ENCODE measurements around the gene HDX. TPM values are rescaled to one million over a fixed set of nuclear protein-coding genes. Genes with fewer than 3 reads are reported as not detected.

The HDX gene
- total RNA-seq, 2 donors from 2014 or later = 2.7 TPM

DNA sequence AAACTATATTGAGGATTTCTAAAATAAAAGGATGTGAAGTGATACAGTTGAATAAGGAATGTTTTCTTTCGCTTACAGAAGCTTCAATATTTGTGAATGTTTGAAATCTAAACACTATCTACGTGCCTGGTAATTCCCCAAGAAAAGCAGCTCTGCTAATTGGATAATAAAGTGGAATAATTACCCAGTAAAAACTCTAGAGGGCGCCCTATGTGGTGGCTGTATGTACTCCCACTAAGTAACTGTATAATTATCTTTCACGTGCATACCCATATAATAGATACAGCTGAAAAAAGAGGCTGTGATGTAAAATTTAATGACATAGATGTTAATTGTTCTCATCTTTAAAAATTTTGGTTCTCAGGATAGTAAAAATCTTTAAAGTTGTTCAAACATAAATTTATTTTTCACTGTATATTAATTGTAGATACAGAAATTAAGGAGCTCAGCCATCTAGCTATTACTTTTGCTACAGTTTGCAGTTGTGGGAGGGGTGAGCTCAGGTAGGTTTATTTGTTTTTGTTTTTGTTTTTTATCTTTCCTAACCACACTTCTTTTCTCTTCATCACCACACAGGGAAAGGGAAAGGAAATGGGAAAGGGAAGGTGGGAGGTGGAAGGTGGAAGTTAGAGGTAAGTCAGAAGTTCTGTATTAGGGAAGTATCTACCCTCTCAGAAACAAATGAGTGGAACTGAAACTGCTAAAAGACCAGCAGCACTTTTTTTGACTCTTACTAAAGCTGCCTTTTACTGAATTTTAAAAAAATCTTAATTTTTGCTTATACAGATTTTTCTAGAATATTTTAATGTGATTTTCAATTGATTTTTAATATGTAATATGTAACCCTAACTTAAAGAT, 162.5 kb downstream of the HDX start:
- H3K27me3 ChIP-seq (replicated peaks; ENCODE audit: insufficient read depth) = no peaks in the 10 kb centered on the region
- TF ChIP-seq, protein P1, sequence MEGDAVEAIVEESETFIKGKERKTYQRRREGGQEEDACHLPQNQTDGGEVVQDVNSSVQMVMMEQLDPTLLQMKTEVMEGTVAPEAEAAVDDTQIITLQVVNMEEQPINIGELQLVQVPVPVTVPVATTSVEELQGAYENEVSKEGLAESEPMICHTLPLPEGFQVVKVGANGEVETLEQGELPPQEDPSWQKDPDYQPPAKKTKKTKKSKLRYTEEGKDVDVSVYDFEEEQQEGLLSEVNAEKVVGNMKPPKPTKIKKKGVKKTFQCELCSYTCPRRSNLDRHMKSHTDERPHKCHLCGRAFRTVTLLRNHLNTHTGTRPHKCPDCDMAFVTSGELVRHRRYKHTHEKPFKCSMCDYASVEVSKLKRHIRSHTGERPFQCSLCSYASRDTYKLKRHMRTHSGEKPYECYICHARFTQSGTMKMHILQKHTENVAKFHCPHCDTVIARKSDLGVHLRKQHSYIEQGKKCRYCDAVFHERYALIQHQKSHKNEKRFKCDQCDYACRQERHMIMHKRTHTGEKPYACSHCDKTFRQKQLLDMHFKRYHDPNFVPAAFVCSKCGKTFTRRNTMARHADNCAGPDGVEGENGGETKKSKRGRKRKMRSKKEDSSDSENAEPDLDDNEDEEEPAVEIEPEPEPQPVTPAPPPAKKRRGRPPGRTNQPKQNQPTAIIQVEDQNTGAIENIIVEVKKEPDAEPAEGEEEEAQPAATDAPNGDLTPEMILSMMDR (IDR thresholded peaks at IDR 0.05) = peak in 3 of 4 experiments; percentile 17 to 23 (median 20)
- TF ChIP-seq POLR2A (IDR thresholded peaks at IDR 0.05) = no peak
- no peak for DNase-seq (ENCODE audit: low spot score)
- no peaks in the 10 kb centered on the region for H3K9me3 ChIP-seq
- intact Hi-C loops (cut with DNase I) = no loop called here
- no peak overlapping the region for H3K27ac ChIP-seq
- H3K4me3 ChIP-seq = no peak overlapping the region
- H3K36me3 ChIP-seq = no peaks in the 10 kb centered on the region
- H3K4me1 ChIP-seq (replicated peaks) = no peaks in the 10 kb centered on the region
- WGBS = 30% methylated on average over 4 of the region's 4 CpGs

DNA sequence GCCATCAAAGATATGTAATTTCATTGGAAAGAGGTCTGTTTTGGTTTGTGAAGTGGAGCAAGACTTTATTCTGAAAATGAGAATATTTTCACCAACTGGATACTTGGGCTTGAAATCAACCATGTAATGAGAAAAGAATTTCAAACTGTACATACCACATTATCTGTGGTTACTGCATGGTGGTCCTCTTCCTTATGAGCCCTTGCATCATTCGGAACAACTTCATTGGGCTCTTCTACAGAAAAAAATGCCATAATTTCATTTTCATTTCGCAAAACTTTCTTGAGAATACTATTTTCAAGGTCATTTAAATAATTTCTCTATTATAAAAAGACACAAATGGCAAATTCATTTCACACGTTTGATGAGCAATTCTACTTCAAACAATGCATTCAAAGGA, 165.6 kb downstream of the HDX start:
- no peak for TF ChIP-seq POLR2A (IDR thresholded peaks at IDR 0.05)
- TF ChIP-seq, protein P1 (IDR thresholded peaks at IDR 0.05) = no peak
- no peak for TF ChIP-seq POLR2AphosphoS5 (IDR thresholded peaks at IDR 0.05)
- no peaks in the 10 kb centered on the region for H3K4me1 ChIP-seq (replicated peaks)
- WGBS = 96% methylated on average over 3 of the region's 3 CpGs
- H3K27ac ChIP-seq = no peak overlapping the region
- H3K9me3 ChIP-seq = no peaks in the 10 kb centered on the region
- DNase-seq (ENCODE audit: low spot score) = no peak
- intact Hi-C loops (cut with DNase I) = no loop called here
- no peaks in the 10 kb centered on the region for H3K36me3 ChIP-seq
- no peak overlapping the region for H3K4me3 ChIP-seq
- no peaks in the 10 kb centered on the region for H3K27me3 ChIP-seq (replicated peaks; ENCODE audit: insufficient read depth)

DNA sequence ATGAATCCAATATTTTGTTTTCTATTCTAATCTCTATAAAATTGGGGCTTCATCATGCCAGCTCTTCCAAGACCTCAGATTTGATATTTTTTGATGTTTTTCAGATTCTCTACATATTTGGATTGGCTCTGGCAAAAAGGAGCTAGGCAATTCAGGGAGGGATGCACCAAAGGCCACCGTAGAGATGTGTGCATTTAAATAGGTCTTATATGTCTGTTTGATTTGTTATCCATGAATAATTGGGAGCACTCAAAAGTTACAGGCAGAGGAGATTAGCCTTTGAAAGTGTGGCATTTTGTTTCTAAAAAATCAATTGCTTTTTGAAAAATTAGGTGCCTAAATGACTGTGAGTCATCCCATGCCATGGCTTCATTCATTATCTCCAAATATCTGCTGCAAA, 167.1 kb downstream of the HDX start:
- H3K27ac ChIP-seq = no peak overlapping the region
- no peaks in the 10 kb centered on the region for H3K27me3 ChIP-seq (replicated peaks; ENCODE audit: insufficient read depth)
- 42% methylated on average over 1 of the region's 1 CpG for WGBS
- no peaks in the 10 kb centered on the region for H3K4me1 ChIP-seq (replicated peaks)
- no peaks in the 10 kb centered on the region for H3K36me3 ChIP-seq
- no peaks in the 10 kb centered on the region for H3K9me3 ChIP-seq
- TF ChIP-seq, protein P1 (IDR thresholded peaks at IDR 0.05) = no peak
- no peak for TF ChIP-seq POLR2A (IDR thresholded peaks at IDR 0.05)
- TF ChIP-seq POLR2AphosphoS5 (IDR thresholded peaks at IDR 0.05) = no peak
- intact Hi-C loops (cut with DNase I) = no loop called here
- no peak overlapping the region for H3K4me3 ChIP-seq
- DNase-seq (ENCODE audit: low spot score) = no peak

DNA sequence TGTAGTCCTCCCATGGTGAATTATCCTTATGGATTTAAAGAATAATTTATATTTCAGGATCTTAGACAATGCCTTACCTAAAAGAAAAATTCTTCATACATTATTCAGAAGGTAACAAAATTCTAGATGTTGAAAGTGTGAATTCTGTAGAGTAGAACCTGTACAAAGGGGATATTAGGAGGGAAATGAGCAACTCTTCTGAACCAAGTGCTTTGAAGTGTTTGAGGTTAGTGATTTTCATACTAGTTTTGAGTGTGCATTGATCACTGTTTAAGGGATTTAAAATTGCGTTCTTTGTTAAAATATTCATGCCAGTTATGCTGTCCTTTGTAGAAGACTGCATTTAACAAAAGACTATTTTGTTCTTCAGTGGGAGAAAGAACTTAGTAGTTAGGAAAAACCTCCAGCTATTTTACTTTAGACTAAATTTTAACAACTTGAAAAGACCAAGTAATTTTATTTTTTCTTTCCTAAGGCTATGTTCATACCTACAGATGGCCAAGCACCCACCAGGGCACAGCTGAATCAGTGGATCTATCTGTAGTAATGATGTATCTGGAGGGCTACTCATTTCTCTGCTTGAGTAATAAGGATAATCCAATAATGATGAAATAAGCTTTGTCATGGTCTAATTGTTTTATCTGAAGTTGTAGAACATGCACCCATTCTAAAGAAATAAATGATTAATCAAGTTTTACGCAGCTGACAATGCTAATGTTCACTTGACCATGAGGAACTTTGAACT, 180.0 kb downstream of the HDX start:
- Histone ChIP-seq H3K9me3 (no peaks in the 10 kb centered on the region), H3K4me1 (replicated peaks) (no peaks in the 10 kb centered on the region), H3K36me3 (no peaks in the 10 kb centered on the region), H3K27me3 (replicated peaks; ENCODE audit: insufficient read depth) (no peaks in the 10 kb centered on the region), H3K4me3 (no peak overlapping the region), H3K27ac (no peak overlapping the region)
- intact Hi-C loops (cut with DNase I) = no loop called here
- DNase-seq (ENCODE audit: low spot score) = no peak
- TF ChIP-seq, protein P1 (IDR thresholded peaks at IDR 0.05) = no peak
- TF ChIP-seq POLR2A (IDR thresholded peaks at IDR 0.05) = no peak
- TF ChIP-seq POLR2AphosphoS5 (IDR thresholded peaks at IDR 0.05) = no peak
- 100% methylated on average over 2 of the region's 2 CpGs for WGBS

All from prostate gland (tissue), 2 donors.